ENCODE measurements around the gene MUC5B. TPM values are rescaled to one million over a fixed set of nuclear protein-coding genes. Genes with fewer than 3 reads are reported as not detected.

Gene MUC5B
- total RNA-seq, 2 experiments from 2014 or later = not detected

GRCh38 chr11:1235306-1235900 lies 12.5 kb downstream of the MUC5B start:
- CTCF ChIA-PET = no interaction called here
- no peak overlapping the region for H3K27ac Mint-ChIP-seq
- Histone ChIP-seq H3K4me1 (ENCODE audit: insufficient read depth, low read length) (no peaks in the 10 kb centered on the region), H3K27ac (ENCODE audit: low read depth in 1 of 2, low read length in 2 of 2) (no peak overlapping the region), H3K4me3 (ENCODE audit: low read length) (no peak overlapping the region), H3K36me3 (ENCODE audit: insufficient read depth, low read length) (no peaks in the 10 kb centered on the region), H3K9me3 (ENCODE audit: control insufficient read depth in 1 of 2, insufficient read depth in 1 of 2, low read length in 2 of 2) (peaks cover 0 to 13% of the 10 kb centered on the region in 2 experiments), H3K27me3 (ENCODE audit: control insufficient read depth in 1 of 2, insufficient read depth in 2 of 2, low read length in 2 of 2) (no peaks in the 10 kb centered on the region)
- H3K27me3 Mint-ChIP-seq = no peaks in the 10 kb centered on the region
- DNase-seq = peak in 1 of 14 experiments; percentile 2
- H3K4me1 Mint-ChIP-seq (ENCODE audit: low read depth) = no peaks in the 10 kb centered on the region
- ATAC-seq (ENCODE audit: poor library complexity) = no peak
- POLR2A ChIA-PET = no interaction called here
- no peak overlapping the region for H3K4me3 Mint-ChIP-seq
- intact Hi-C loops (cut with DNase I, micrococcal nuclease) = no loop called here
- no peaks in the 10 kb centered on the region for H3K36me3 Mint-ChIP-seq (ENCODE audit: low read depth)
- H3K9me3 Mint-ChIP-seq = no peaks in the 10 kb centered on the region
- no peak for TF ChIP-seq CTCF (IDR thresholded peaks at IDR 0.05)

- Mint-ChIP-seq H3K27me3 (no peaks in the 10 kb centered on the region), H3K9me3 (no peaks in the 10 kb centered on the region), H3K4me1 (ENCODE audit: low read depth) (no peaks in the 10 kb centered on the region), H3K27ac (no peak overlapping the region), H3K36me3 (ENCODE audit: low read depth) (no peaks in the 10 kb centered on the region), H3K4me3 (no peak overlapping the region)
- intact Hi-C loops (cut with DNase I, micrococcal nuclease) = no loop called here
- TF ChIP-seq CTCF (IDR thresholded peaks at IDR 0.05) = no peak
- Histone ChIP-seq H3K4me3 (ENCODE audit: low read length) (no peak overlapping the region), H3K27ac (ENCODE audit: low read depth in 1 of 2, low read length in 2 of 2) (no peak overlapping the region), H3K36me3 (ENCODE audit: insufficient read depth, low read length) (no peaks in the 10 kb centered on the region), H3K9me3 (ENCODE audit: control insufficient read depth in 1 of 2, insufficient read depth in 1 of 2, low read length in 2 of 2) (peaks cover 0 to 18% of the 10 kb centered on the region in 2 experiments), H3K27me3 (ENCODE audit: control insufficient read depth in 1 of 2, insufficient read depth in 2 of 2, low read length in 2 of 2) (no peaks in the 10 kb centered on the region), H3K4me1 (ENCODE audit: insufficient read depth, low read length) (no peaks in the 10 kb centered on the region)
- ChIA-PET POLR2A (no interaction called here), CTCF (no interaction called here)
- ATAC-seq (ENCODE audit: poor library complexity) = no peak
- no peak for DNase-seq
These were observed 13.0 kb downstream of the MUC5B start for GRCh38 chr11:1235901-1236315.

- H3K36me3 ChIP-seq (ENCODE audit: insufficient read depth, low read length) = no peaks in the 10 kb centered on the region
- Mint-ChIP-seq H3K36me3 (ENCODE audit: low read depth) (no peaks in the 10 kb centered on the region), H3K27me3 (no peaks in the 10 kb centered on the region), H3K27ac (no peak overlapping the region), H3K9me3 (no peaks in the 10 kb centered on the region), H3K4me3 (no peak overlapping the region), H3K4me1 (ENCODE audit: low read depth) (no peaks in the 10 kb centered on the region)
- no peaks in the 10 kb centered on the region for H3K4me1 ChIP-seq (ENCODE audit: insufficient read depth, low read length)
- intact Hi-C loops (cut with DNase I, micrococcal nuclease) = no loop called here
- ATAC-seq (ENCODE audit: poor library complexity) (no peak), DNase-seq (peak in 1 of 14 experiments; percentile 1)
- peaks cover 0 to 22% of the 10 kb centered on the region in 2 experiments for H3K9me3 ChIP-seq (ENCODE audit: control insufficient read depth in 1 of 2, insufficient read depth in 1 of 2, low read length in 2 of 2)
- CTCF ChIA-PET = no interaction called here
- POLR2A ChIA-PET = no interaction called here
- TF ChIP-seq CTCF (IDR thresholded peaks at IDR 0.05) = no peak
- H3K27ac ChIP-seq (ENCODE audit: low read depth in 1 of 2, low read length in 2 of 2) = no peak overlapping the region
- H3K4me3 ChIP-seq (ENCODE audit: low read length) = no peak overlapping the region
- no peaks in the 10 kb centered on the region for H3K27me3 ChIP-seq (ENCODE audit: control insufficient read depth in 1 of 2, insufficient read depth in 2 of 2, low read length in 2 of 2)
These were observed 13.7 kb downstream of the MUC5B start for GRCh38 chr11:1236316-1237127.

Measured in CD4-positive, alpha-beta T cell (primary cell).